Activated CD4-positive, alpha-beta T cell treated with anti-CD3 and anti-CD28 coated beads, Interleukin-2, amount 10 ng/mL, durations not matched to agents 7 days and 5 days (primary cell): Measurements from ENCODE around the gene RHBDF1. TPM values are rescaled to one million over a fixed set of nuclear protein-coding genes. Genes with fewer than 3 reads are reported as not detected.

Experiments
- CTCF ChIA-PET: fragments of 350-600 bp; sonication (Branson Sonifier 250); formaldehyde crosslinking; loops from one replicate; lab custom pipeline; 2021; ENCODE audit warnings: antibody characterized with exemption; lab: Charles Lee
- POLR2A ChIA-PET: fragments of 350-600 bp; sonication (Branson Sonifier 250); formaldehyde crosslinking; loops from one replicate; lab custom pipeline; 2021; ENCODE audit warnings: antibody characterized with exemption; lab: Charles Lee
- DNase-seq: peaks from one replicate; pipeline ENCODE4 v3.0.0-alpha.2; 2020
- H3K27ac Mint-ChIP-seq: one replicate; pipeline ENCODE4 v1.8.0; 2021; ENCODE audit warnings: mild to moderate bottlenecking, moderate library complexity, mixed read lengths
- H3K27me3 Mint-ChIP-seq: one replicate; pipeline ENCODE4 v1.8.0; 2021; ENCODE audit warnings: mixed read lengths
- H3K36me3 Mint-ChIP-seq: one replicate; pipeline ENCODE4 v1.8.0; 2021; ENCODE audit warnings: low read depth, mixed read lengths
- H3K4me1 Mint-ChIP-seq: one replicate; pipeline ENCODE4 v1.8.0; 2021; ENCODE audit warnings: mixed read lengths
- H3K4me3 Mint-ChIP-seq: one replicate; pipeline ENCODE4 v1.8.0; 2021; ENCODE audit warnings: mild to moderate bottlenecking, moderate library complexity, mixed read lengths
- H3K9me3 Mint-ChIP-seq: one replicate; pipeline ENCODE4 v1.8.0; 2021; ENCODE audit warnings: mixed read lengths
- total RNA-seq, 2 experiments: library from RNA; stranded (reverse); gene quantifications; one replicate each; pipeline ENCODE4 v1.2.3, GENCODE V29; 2021

Gene RHBDF1, protein sequence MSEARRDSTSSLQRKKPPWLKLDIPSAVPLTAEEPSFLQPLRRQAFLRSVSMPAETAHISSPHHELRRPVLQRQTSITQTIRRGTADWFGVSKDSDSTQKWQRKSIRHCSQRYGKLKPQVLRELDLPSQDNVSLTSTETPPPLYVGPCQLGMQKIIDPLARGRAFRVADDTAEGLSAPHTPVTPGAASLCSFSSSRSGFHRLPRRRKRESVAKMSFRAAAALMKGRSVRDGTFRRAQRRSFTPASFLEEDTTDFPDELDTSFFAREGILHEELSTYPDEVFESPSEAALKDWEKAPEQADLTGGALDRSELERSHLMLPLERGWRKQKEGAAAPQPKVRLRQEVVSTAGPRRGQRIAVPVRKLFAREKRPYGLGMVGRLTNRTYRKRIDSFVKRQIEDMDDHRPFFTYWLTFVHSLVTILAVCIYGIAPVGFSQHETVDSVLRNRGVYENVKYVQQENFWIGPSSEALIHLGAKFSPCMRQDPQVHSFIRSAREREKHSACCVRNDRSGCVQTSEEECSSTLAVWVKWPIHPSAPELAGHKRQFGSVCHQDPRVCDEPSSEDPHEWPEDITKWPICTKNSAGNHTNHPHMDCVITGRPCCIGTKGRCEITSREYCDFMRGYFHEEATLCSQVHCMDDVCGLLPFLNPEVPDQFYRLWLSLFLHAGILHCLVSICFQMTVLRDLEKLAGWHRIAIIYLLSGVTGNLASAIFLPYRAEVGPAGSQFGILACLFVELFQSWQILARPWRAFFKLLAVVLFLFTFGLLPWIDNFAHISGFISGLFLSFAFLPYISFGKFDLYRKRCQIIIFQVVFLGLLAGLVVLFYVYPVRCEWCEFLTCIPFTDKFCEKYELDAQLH
- total RNA-seq, result under 1 TPM in 1 of 2 experiments, not detected in 1; 0.10 TPM

DNA sequence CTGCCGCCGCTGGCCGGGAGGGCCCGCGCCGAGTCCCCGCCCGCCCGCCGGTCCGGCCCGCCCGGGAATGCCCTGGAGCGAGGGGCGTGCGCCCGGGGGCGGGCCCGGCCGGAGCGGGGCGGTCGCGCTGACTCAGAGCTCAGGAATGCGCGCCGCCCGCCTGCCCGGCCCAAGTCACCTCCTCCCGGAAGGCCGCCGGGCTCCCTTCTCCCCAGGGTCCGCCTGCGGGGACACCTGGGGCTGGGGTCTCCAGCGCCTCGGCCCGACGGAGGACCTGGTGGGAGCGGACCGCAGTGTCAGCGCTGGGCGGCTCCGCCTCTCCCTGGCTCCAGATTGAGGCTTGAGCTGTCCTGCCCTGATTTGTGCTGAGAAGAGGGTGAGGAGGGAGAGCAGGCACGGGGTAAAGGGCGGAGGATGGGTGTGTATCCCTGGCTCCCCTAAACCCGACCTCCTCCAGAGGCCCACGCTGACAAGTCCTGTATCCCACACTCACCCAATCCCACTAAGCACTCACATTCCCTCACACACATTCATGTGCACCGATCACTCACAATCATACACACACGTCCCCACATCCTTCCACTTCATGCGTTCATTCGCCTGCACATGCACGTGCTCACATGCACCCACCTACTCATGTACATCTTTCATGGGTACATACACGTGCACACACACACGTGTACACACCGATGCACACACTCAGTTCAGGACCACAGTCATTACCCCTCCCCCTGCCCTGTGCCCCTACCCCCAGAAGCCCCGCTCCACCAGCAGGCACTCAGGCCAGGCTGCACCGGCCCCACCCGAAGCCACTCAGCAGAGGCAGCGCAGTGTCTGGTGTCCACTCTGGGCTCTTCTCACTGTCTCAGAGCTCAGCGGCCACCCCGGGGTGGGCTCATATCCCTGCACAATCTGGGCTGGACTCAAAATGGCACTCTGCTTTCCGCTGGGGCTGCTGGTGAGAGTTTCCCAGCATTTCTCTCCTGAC lies at the start of gene RHBDF1:
TSS of gene RHBDF1 (minus strand) at position 71 of the 988 bp plus-strand sequence. CDS start 7,616 bp downstream, outside the sequence.
- ChIA-PET CTCF (interaction anchor here (0.9 to 11.4 kb wide), 4 partner anchors 8 to 109 kb away, joined by 3 to 169 read pairs (median 35); no protein-coding TSS in a partner anchor), POLR2A (no interaction called here)
- no peaks in the 10 kb centered on the region for H3K9me3 Mint-ChIP-seq
- H3K4me1 Mint-ChIP-seq, result peaks cover 20% of the 10 kb centered on the region
- peaks cover 36% of the 10 kb centered on the region for H3K27me3 Mint-ChIP-seq
- no peak within 1 kb of the TSS for H3K27ac Mint-ChIP-seq
- DNase-seq, result no peak
- peak within 1 kb of the TSS; percentile 5 for H3K4me3 Mint-ChIP-seq
- H3K36me3 Mint-ChIP-seq, result no peaks in the 10 kb centered on the region

DNA sequence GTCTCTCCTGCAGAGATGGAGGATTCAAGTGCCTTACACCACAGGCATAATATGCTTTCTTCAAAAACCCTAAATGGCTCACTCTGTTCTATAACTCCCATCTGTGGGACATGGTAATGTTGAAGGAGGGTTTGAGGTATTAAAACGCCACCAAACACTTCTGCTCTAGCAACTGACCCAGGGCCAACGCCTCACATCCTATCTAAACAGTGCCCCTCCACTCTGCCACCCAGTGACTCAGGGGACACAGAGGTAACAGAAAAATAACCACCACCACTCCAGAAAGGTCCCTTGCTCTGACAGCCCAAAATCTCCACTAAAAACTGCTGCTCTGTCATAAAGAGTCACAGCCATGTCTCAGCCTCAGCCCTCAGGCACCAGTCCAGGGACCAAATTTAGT lies 48.3 kb upstream of the RHBDF1 start:
- Mint-ChIP-seq H3K4me3 (no peak overlapping the region), H3K9me3 (no peaks in the 10 kb centered on the region), H3K27me3 (no peaks in the 10 kb centered on the region), H3K27ac (peak overlapping the region; percentile 36), H3K36me3 (peaks cover 12% of the 10 kb centered on the region), H3K4me1 (peaks cover under 1% of the 10 kb centered on the region)
- no peak for DNase-seq
- CTCF ChIA-PET, result no interaction called here
- POLR2A ChIA-PET, result no interaction called here

DNA sequence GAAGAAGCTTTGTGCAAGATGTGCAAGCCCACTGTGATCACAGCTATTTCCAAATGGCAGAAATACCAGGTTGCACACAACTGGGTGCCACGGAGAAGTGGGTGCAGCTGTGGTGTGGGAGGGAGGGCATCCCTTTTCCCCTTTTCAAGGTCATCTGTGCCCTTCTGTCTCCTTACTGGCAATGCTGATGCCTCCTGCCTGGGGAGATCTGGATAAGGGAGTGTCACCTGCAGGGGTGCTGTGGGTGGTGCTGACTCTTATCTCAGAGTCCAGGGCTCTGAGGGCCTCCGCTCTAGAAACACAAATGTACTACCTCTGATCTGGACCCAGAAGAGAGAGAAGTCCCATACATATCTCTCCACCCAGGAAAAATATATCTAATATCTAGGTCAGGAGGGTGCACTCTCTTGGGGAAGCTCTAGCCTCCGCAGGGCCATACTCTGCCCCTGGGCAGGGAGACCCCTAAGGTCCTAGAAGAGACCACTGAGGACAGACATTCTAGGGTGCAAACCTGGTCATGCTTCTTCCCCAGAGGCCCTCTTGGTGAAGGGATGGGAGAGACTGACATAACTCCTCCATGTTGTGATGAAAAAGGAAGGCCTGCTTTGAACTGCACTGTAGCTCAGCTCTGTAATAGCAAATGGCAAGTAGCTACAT lies 47.5 kb upstream of the RHBDF1 start:
- POLR2A ChIA-PET, result no interaction called here
- Mint-ChIP-seq H3K27ac (no peak overlapping the region), H3K4me3 (no peak overlapping the region)

DNA sequence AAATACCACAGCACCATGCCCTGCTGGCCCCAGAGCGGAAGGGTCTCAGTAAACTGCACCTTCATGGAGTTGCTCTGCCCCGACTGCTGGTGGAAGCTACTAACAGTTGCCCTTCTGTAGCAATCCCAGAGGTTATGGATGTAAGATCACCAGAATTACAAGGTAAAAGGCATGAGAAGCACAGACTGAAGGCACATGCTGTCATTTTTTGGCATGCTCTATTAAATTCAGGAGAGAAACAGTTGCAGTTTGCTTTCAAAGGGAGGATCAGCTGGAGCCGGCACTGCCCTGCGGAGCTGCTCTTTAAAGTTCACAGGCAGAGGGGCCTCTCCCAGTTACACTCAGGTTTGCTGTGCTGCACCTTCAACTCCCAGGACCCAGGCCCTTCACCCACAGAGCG lies 46.9 kb upstream of the RHBDF1 start:
- no peak overlapping the region for H3K4me3 Mint-ChIP-seq
- no peaks in the 10 kb centered on the region for H3K4me1 Mint-ChIP-seq
- no peaks in the 10 kb centered on the region for H3K27me3 Mint-ChIP-seq
- ChIA-PET POLR2A (no interaction called here), CTCF (interaction anchor here (0.6 to 1.4 kb wide), 2 partner anchors 14 to 223 kb away, joined by 3 read pairs; no protein-coding TSS in a partner anchor)
- no peak overlapping the region for H3K27ac Mint-ChIP-seq
- no peak for DNase-seq
- H3K9me3 Mint-ChIP-seq, result no peaks in the 10 kb centered on the region
- H3K36me3 Mint-ChIP-seq, result peaks cover 12% of the 10 kb centered on the region

More for the DNA sequence above, 47.5 kb upstream of the RHBDF1 start:
- CTCF ChIA-PET, result no interaction called here
- H3K27me3 Mint-ChIP-seq, result no peaks in the 10 kb centered on the region
- H3K4me1 Mint-ChIP-seq, result no peaks in the 10 kb centered on the region
- H3K36me3 Mint-ChIP-seq, result peaks cover 12% of the 10 kb centered on the region
- no peaks in the 10 kb centered on the region for H3K9me3 Mint-ChIP-seq
- DNase-seq, result no peak

DNA sequence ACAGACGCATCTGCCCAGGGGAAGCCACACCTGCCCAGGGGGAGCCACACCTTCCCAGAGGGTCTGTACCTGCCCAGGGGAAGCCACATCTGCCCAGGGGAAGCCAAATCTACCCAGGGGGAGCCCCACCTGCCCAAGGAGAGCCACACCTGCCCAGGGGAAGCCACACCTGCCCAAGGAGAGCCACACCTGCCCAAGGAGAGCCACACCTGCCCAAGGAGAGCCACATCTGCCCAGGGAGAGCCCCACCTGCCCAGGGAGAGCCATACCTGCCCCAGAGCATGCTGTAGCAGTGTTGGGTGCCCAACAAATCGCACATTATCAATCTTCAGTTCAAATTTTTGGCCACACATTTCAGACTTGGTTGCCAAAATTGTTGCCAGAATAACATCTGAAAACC lies 46.4 kb upstream of the RHBDF1 start:
- peaks cover under 1% of the 10 kb centered on the region for H3K4me1 Mint-ChIP-seq
- no peak overlapping the region for H3K4me3 Mint-ChIP-seq
- no peak for DNase-seq
- H3K27me3 Mint-ChIP-seq, result no peaks in the 10 kb centered on the region
- H3K9me3 Mint-ChIP-seq, result no peaks in the 10 kb centered on the region
- H3K27ac Mint-ChIP-seq, result no peak overlapping the region
- peaks cover 10% of the 10 kb centered on the region for H3K36me3 Mint-ChIP-seq
- POLR2A ChIA-PET, result no interaction called here
- CTCF ChIA-PET, result interaction anchor here (0.6 to 2.4 kb wide), 4 partner anchors 14 to 243 kb away, joined by 3 to 10 read pairs (median 4); no protein-coding TSS in a partner anchor

DNA sequence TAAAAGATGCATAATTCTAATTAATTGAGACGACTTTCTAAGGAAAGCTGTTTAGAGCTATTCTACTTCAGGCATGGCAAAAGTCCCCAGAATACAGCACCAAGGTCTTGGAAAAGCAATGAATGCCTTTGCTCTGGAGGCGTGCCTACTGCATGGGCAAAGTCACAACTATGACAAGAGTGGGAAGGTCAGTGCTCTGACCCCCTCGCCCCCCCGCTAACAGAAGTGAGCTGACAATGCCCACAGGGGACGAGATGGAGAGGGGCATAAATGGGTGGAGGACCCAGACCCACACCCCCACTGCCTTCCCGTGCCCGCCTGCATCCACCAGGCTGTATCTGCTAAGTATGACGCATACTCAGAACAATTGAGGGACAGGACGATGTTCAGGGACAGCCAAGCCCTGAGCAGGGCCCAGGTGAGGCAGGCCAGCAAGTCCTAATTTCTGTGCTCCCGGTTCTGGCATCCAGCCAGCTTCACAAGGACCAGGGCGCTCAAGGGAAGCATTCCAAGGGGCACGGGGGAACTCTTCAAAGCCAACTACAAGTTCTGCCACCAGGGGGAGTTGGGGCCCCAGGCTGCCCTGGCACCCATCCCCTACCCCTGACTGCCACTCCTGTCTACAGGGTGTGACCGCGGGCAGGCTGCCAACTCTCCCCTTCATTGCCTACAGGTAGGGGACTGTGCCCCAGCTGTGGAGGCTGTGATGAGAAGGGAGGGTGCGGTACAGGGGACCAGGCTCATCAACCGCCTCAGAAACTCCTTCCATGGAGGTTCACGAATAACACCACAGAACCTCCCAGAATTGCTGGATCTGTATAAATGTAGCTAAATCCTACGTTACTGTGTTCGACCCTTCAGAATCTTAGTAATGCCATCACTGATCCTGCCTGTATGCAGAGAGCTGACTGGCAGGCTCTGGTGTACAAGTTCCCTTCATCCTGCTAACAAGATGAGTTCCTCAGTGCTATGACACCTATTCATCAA lies 45.2 kb upstream of the RHBDF1 start:
- peaks cover 12% of the 10 kb centered on the region for H3K36me3 Mint-ChIP-seq
- DNase-seq, result peak; percentile 74
- H3K4me3 Mint-ChIP-seq, result no peak overlapping the region
- H3K27me3 Mint-ChIP-seq, result no peaks in the 10 kb centered on the region
- POLR2A ChIA-PET, result no interaction called here
- H3K4me1 Mint-ChIP-seq, result peaks cover 6% of the 10 kb centered on the region
- H3K9me3 Mint-ChIP-seq, result no peaks in the 10 kb centered on the region
- H3K27ac Mint-ChIP-seq, result no peak overlapping the region
- CTCF ChIA-PET, result interaction anchor here (0.6 to 2.4 kb wide), 10 partner anchors 11 to 336 kb away, joined by 3 to 10 read pairs (median 4); no protein-coding TSS in a partner anchor

DNA sequence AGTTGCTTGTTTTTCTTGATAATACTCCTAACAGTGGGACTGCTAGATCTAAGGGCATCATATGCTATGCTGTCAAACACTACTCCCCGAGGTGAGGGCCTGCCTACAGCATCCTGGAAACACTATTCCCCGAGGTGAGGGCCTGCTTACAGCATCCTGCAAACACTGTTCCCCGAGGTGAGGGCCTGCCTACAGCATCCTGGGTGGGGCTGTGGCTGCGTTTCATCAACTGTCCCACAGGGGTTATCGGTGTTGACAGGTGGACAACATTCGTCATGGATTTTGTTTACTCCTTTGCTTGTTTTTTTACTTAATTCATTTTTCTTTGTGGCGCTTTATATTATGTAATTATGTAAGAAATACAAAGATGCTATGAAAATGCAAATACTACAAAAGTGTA lies 43.6 kb upstream of the RHBDF1 start:
- CTCF ChIA-PET, result interaction anchor here (0.6 to 1.9 kb wide), 3 partner anchors 9 to 66 kb away, joined by 3 to 8 read pairs (median 5); no protein-coding TSS in a partner anchor
- Mint-ChIP-seq H3K4me1 (peaks cover 6% of the 10 kb centered on the region), H3K9me3 (no peaks in the 10 kb centered on the region), H3K4me3 (no peak overlapping the region), H3K27me3 (no peaks in the 10 kb centered on the region), H3K27ac (no peak overlapping the region), H3K36me3 (peaks cover 15% of the 10 kb centered on the region)
- DNase-seq, result no peak
- POLR2A ChIA-PET, result no interaction called here

DNA sequence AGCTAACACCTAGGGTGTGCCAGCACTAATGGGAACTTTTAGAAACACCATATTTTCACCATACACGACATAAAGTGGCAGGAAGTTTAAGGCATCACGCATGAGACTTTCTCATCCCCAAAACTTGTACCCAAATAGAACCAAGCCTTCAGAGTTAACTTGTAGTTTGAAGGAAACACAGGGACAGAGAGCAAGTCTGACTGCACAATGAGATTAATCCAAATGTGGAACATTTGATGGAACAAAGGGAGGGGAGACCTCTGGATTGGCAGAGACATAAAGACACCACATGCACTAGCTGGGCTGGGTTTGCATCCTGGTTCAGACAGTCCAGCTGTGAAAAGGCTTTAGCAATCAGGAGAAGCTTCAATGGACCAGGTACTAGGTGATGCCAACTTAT lies 41.9 kb upstream of the RHBDF1 start:
- Mint-ChIP-seq H3K4me1 (peaks cover 6% of the 10 kb centered on the region), H3K9me3 (no peaks in the 10 kb centered on the region), H3K4me3 (no peak overlapping the region), H3K27ac (no peak overlapping the region), H3K36me3 (peaks cover 23% of the 10 kb centered on the region), H3K27me3 (no peaks in the 10 kb centered on the region)
- no peak for DNase-seq
- CTCF ChIA-PET, result no interaction called here
- POLR2A ChIA-PET, result no interaction called here

DNA sequence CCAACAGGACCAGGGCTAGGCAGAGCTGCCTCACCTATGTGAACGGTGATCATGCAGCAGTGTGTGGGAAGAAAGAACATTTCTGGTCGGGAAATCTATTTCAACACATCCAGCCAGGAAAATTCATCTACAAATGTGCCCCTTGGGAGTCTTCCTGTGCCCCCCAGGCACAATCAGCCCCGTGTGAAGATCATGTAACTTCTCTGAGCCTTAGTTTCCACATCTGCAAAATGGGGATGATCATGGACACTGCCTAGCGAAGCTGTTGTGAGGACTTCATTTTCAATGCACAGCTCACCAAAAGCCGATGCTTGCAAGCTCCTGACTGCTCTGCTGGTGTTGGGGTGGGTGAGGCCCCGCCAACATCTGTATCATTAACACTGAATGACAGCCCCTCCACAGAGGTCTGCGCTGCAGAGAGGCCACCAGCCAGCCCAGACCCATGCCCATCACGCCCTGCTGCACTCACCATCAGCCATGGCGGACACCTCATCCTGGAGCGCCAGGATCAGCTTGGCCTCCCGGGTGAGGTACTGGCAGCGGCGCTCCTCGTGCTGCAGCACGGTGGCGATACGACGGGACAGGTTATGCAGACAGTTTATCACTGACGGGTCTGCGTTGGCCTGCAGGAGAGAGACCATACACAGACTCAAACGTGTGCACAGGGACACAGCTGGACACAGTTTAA lies 39.9 kb upstream of the RHBDF1 start:
- CTCF ChIA-PET, result interaction anchor here (0.6 kb wide), 1 partner anchor 25 kb away, joined by 3 read pairs; no protein-coding TSS in a partner anchor
- Mint-ChIP-seq H3K27me3 (no peaks in the 10 kb centered on the region), H3K36me3 (peaks cover 23% of the 10 kb centered on the region), H3K9me3 (no peaks in the 10 kb centered on the region), H3K27ac (no peak overlapping the region), H3K4me3 (no peak overlapping the region), H3K4me1 (peaks cover 6% of the 10 kb centered on the region)
- POLR2A ChIA-PET, result no interaction called here
- DNase-seq, result no peak

DNA sequence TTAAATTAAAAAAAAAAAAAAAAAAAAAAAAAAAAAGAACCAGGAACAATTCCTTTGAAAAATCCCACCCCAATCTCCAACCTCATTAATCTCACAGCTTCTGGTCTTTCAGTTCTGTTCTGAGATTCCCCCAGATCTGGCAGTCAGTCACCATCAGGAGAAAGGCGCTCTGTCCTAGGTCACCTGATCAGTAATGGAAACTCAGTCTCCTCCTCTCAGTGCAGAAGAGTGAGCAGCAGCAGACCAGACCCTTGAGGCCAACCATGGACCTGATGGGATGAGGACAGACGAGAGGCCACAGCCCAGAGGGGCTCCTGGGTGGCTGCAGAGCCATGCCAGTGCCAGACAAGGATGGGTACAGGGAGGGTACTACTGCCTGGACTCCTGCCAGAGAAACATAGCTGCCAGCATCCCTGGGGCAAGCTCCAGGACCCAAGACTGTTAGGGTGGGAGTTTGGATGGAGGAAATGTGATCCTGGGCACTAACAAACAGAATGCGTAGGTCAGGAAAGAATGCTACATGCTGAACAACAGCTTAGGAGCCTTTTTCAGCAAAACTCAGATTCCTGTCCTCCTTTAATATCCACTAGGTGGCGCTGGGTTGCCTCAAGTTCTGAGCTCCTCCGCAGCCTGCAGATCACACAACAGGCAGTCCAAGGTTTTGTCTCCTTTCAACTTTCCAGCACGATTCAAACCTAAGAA lies 34.3 kb upstream of the RHBDF1 start:
- no peaks in the 10 kb centered on the region for H3K9me3 Mint-ChIP-seq
- H3K36me3 Mint-ChIP-seq, result peaks cover 9% of the 10 kb centered on the region
- peak; percentile 69 for DNase-seq
- CTCF ChIA-PET, result interaction anchor here (0.6 to 2.2 kb wide), 26 partner anchors 10 to 264 kb away, joined by 3 to 23 read pairs (median 5); partner anchors contain the start of genes LUC7L, MPG, MRPL28 and POLR3K
- H3K4me1 Mint-ChIP-seq, result peaks cover 2% of the 10 kb centered on the region
- no peaks in the 10 kb centered on the region for H3K27me3 Mint-ChIP-seq
- POLR2A ChIA-PET, result no interaction called here
- no peak overlapping the region for H3K27ac Mint-ChIP-seq
- H3K4me3 Mint-ChIP-seq, result no peak overlapping the region
